Panc1 (cell line): ENCODE results near the gene RBM19. TPM values are rescaled to one million over a fixed set of nuclear protein-coding genes. Genes with fewer than 3 reads are reported as not detected.
"Not testable (repeated sequence)": the region's sequence is repeated elsewhere in the genome, so short reads cannot be mapped to it uniquely, and the experiment has no call there.

Experiments
- ATAC-seq: fragments of 200-7000 bp; cut with Tn5 transposase; 2 replicates; pipeline ENCODE4 v1.9.1; 2020; ENCODE audit warnings: mild to moderate bottlenecking, moderate library complexity
- BruUV-seq: library from RNA; stranded (reverse); fragments of 400-500 nt; replicated peaks from 2 replicates; lab custom pipeline; 2021; lab: Mats Ljungman, UMichigan
- CTCF ChIA-PET: fragments of 300-600 bp; sonication (Branson Sonifier 250); formaldehyde crosslinking; loops from one replicate; lab custom pipeline; 2022; ENCODE audit warnings: antibody characterized with exemption; lab: Charles Lee
- POLR2A ChIA-PET: fragments of 300-600 bp; sonication (Branson Sonifier 250); formaldehyde crosslinking; loops from one replicate; lab custom pipeline; 2022; ENCODE audit warnings: antibody characterized with exemption; lab: Charles Lee
- DNase-seq: peaks from one replicate; pipeline ENCODE4 v3.0.0-alpha.2; 2010; ENCODE audit warnings: low read depth, low spot score
- H3K27ac ChIP-seq: 2 replicates; pipeline ENCODE4 v1.5.1; 2011; ENCODE audit warnings: mild to moderate bottlenecking, low read length, inconsistent platforms
- H3K27me3 ChIP-seq: fragments of 200-500 bp; sonication (Bioruptor generic); 2 replicates; pipeline ENCODE4 v1.6.0; 2014; ENCODE audit warnings: low read length, inconsistent platforms; ENCODE audit not compliant: control insufficient read depth, insufficient read depth
- H3K36me3 ChIP-seq: fragments of 200-500 bp; sonication (Bioruptor generic); 2 replicates; pipeline ENCODE4 v1.5.1; 2014; ENCODE audit warnings: inconsistent platforms, mild to moderate bottlenecking, low read length, moderate library complexity; ENCODE audit not compliant: control insufficient read depth, insufficient read depth
- H3K4me1 ChIP-seq: 2 replicates; pipeline ENCODE4 v1.5.1; 2011; ENCODE audit warnings: inconsistent platforms, mild to moderate bottlenecking, low read length, moderate library complexity; ENCODE audit not compliant: control insufficient read depth, insufficient read depth
- H3K4me3 ChIP-seq, 2 experiments: 2 replicates each; pipeline ENCODE4 v1.5.1; 2011 to 2012; ENCODE audit warnings: low read depth in 2 of 2, low read length in 2 of 2, mild to moderate bottlenecking in 2 of 2, inconsistent platforms in 1 of 2, moderate library complexity in 1 of 2
- H3K9me3 ChIP-seq: fragments of 200-500 bp; sonication (Bioruptor generic); 2 replicates; pipeline ENCODE4 v1.5.1; 2014; ENCODE audit warnings: low read depth, mild to moderate bottlenecking, inconsistent platforms, low read length, moderate library complexity; ENCODE audit not compliant: control insufficient read depth, insufficient read depth
- POLR2AphosphoS5 ChIP-seq: IDR thresholded peaks from 2 replicates; pipeline ENCODE4 v1.6.1; 2012; ENCODE audit warnings: mild to moderate bottlenecking, low read depth, low read length, moderate library complexity
- SIN3A ChIP-seq: IDR thresholded peaks from 2 replicates; pipeline ENCODE4 v1.6.1; 2012; ENCODE audit warnings: low read depth, mild to moderate bottlenecking, low read length, moderate library complexity, borderline replicate concordance; ENCODE audit not compliant: insufficient read depth
- TCF7L2 ChIP-seq: IDR thresholded peaks from 2 replicates; pipeline ENCODE4 v1.6.1; 2011; ENCODE audit warnings: mild to moderate bottlenecking, low read depth, low read length, inconsistent platforms
- in situ Hi-C: cut with HindIII; loops from 2 replicates; pipeline ENCODE4 v1.10.0; 2016; ENCODE audit warnings: low sequenced_read_pairs, low pct_unique_long_range_greater_than_20kb
- intact Hi-C: fragments of 100-400 bp; cut with micrococcal nuclease; formaldehyde crosslinking; loops from one replicate; pipeline ENCODE4 v1.10.0; 2022; ENCODE audit not compliant: unreplicated experiment
- total RNA-seq: library from RNA; stranded (reverse); gene quantifications from one replicate; pipeline ENCODE4 v1.2.1, GENCODE V29; 2021; ENCODE audit not compliant: unreplicated experiment
- TF ChIP-seq, protein P1 (sequence below): fragments of 450-650 bp; IDR thresholded peaks from 2 replicates; pipeline ENCODE4 v1.5.1; 2017; ENCODE audit warnings: mild to moderate bottlenecking
- TF ChIP-seq, protein P2 (sequence below), 2 experiments: IDR thresholded peaks; 2 replicates each; pipeline ENCODE4 v1.6.1; 2011 to 2012; ENCODE audit warnings: low read depth in 2 of 2, control low read depth in 1 of 2, low read length in 1 of 2, mild to moderate bottlenecking in 1 of 2, moderate library complexity in 1 of 2; ENCODE audit not compliant: insufficient read depth in 1 of 2

The RBM19 gene
- total RNA-seq, 1 experiment from 2014 or later, result 44.8 TPM

DNA sequence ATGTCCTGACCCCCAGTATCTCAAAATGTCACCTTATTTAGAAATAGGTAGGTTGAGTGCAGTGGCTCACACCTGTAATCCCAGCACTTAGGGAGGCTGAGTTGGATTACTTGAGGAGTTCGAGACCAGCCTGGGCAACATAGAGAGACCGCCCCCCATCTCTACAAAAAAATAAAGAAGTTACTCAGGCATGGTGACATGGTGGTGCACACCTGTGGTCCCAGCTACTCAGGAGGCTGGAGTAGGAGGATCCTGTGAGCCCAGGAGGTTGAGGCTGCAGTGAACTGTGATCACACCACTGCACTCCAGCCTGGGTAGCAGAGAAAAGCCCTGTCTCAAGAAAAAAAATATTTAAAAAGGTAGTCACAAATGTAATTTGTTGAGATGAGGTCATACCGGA is 27.9 kb upstream of the RBM19 start:
- DNase-seq (no peak), ATAC-seq (no peak)
- ChIA-PET POLR2A (no interaction called here), CTCF (no interaction called here)
- no TSS peak for BruUV-seq
- in situ Hi-C loops, result no loop called here
- Histone ChIP-seq H3K27me3 (peaks cover 12% of the 10 kb centered on the region), H3K27ac (no peak overlapping the region), H3K4me3 (no peak overlapping the region), H3K9me3 (no peaks in the 10 kb centered on the region), H3K4me1 (no peaks in the 10 kb centered on the region), H3K36me3 (no peaks in the 10 kb centered on the region)
- intact Hi-C loops, result no loop called here
- TF ChIP-seq, protein P1, sequence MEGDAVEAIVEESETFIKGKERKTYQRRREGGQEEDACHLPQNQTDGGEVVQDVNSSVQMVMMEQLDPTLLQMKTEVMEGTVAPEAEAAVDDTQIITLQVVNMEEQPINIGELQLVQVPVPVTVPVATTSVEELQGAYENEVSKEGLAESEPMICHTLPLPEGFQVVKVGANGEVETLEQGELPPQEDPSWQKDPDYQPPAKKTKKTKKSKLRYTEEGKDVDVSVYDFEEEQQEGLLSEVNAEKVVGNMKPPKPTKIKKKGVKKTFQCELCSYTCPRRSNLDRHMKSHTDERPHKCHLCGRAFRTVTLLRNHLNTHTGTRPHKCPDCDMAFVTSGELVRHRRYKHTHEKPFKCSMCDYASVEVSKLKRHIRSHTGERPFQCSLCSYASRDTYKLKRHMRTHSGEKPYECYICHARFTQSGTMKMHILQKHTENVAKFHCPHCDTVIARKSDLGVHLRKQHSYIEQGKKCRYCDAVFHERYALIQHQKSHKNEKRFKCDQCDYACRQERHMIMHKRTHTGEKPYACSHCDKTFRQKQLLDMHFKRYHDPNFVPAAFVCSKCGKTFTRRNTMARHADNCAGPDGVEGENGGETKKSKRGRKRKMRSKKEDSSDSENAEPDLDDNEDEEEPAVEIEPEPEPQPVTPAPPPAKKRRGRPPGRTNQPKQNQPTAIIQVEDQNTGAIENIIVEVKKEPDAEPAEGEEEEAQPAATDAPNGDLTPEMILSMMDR, result no peak
- TF ChIP-seq TCF7L2 (no peak), POLR2AphosphoS5 (no peak), SIN3A (no peak)
- TF ChIP-seq, protein P2, sequence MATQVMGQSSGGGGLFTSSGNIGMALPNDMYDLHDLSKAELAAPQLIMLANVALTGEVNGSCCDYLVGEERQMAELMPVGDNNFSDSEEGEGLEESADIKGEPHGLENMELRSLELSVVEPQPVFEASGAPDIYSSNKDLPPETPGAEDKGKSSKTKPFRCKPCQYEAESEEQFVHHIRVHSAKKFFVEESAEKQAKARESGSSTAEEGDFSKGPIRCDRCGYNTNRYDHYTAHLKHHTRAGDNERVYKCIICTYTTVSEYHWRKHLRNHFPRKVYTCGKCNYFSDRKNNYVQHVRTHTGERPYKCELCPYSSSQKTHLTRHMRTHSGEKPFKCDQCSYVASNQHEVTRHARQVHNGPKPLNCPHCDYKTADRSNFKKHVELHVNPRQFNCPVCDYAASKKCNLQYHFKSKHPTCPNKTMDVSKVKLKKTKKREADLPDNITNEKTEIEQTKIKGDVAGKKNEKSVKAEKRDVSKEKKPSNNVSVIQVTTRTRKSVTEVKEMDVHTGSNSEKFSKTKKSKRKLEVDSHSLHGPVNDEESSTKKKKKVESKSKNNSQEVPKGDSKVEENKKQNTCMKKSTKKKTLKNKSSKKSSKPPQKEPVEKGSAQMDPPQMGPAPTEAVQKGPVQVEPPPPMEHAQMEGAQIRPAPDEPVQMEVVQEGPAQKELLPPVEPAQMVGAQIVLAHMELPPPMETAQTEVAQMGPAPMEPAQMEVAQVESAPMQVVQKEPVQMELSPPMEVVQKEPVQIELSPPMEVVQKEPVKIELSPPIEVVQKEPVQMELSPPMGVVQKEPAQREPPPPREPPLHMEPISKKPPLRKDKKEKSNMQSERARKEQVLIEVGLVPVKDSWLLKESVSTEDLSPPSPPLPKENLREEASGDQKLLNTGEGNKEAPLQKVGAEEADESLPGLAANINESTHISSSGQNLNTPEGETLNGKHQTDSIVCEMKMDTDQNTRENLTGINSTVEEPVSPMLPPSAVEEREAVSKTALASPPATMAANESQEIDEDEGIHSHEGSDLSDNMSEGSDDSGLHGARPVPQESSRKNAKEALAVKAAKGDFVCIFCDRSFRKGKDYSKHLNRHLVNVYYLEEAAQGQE (IDR thresholded peaks at IDR 0.05; ENCODE audit: insufficient read depth in 1 of 2, low read depth in 2 of 2, low read length in 1 of 2), result no peak

DNA sequence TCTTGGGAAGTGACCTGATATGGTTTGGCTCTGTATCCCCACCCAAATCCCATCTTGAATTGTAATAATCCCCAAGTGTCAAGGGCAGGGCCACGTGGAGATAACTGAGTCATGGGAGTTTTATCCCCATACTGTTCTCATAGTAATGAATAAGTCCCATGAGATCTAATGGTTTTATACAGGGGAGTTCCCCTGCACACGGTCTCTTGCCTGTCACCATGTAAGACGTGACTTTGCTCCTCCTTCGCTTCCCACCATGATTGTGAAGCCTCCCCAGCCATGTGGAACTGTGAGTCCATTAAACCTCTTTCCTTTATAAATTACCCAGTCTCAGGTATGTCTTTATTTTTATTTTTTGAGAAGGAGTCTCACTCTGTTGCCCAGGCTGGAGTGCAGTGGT is 26.6 kb upstream of the RBM19 start:
- H3K36me3 ChIP-seq, BruUV-seq, CTCF ChIA-PET, H3K4me3 ChIP-seq, in situ Hi-C loops, H3K9me3 ChIP-seq, H3K4me1 ChIP-seq, POLR2A ChIA-PET, DNase-seq, ATAC-seq, H3K27ac ChIP-seq, intact Hi-C loops: not testable (repeated sequence)
- peaks cover 15% of the 10 kb centered on the region for H3K27me3 ChIP-seq

DNA sequence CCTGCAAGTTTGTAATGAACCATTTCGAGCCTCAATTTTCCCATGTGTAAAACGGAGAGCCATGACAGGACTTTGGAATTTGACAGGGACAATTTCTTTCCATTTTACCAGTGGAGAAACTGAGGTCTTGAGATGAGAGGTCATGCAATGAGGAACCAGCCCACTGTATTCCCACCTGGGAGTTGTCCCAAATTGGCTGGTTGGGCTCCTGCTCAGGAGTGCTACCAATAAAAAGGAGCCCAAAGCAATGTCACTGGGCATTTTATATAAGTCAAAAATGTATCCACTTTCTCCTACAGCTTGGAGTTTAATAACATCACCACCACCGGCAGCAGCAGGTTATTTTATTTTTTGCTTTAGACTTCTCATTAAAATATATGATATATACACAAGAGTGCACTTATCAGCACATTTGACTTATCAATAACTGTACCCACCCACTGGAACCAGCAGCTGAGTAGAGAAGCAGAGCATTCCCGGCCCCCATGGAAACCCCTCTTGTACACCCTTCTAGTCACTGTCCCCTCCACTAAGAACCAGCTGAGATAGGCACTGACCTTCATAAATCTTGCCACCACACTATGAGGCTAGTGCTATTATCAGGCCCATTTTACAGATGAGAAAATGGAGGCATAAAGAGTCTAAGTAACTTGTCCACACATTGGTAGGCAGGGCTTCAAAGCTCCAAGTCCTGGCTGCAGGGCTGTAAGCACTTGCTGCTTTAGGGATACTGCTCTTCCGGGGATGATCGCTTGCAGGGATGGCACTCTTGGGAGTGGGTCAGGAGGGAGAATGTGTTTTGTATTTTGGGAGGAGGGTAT is 25.3 kb upstream of the RBM19 start:
- in situ Hi-C loops, result no loop called here
- Histone ChIP-seq H3K4me1 (no peaks in the 10 kb centered on the region), H3K36me3 (no peaks in the 10 kb centered on the region), H3K27ac (no peak overlapping the region), H3K4me3 (no peak overlapping the region), H3K27me3 (peaks cover 12% of the 10 kb centered on the region), H3K9me3 (no peaks in the 10 kb centered on the region)
- intact Hi-C loops, result no loop called here
- ChIA-PET POLR2A (no interaction called here), CTCF (no interaction called here)
- no TSS peak for BruUV-seq
- ATAC-seq (no peak), DNase-seq (no peak)
- TF ChIP-seq, protein P1, result no peak
- TF ChIP-seq, protein P2 (IDR thresholded peaks at IDR 0.05; ENCODE audit: insufficient read depth in 1 of 2, low read depth in 2 of 2, low read length in 1 of 2), result no peak
- no peak for TF ChIP-seq TCF7L2
- no peak for TF ChIP-seq POLR2AphosphoS5
- no peak for TF ChIP-seq SIN3A
